T-helper 17 cell (primary cell): Measurements from ENCODE around the gene PNPLA3. TPM values are rescaled to one million over a fixed set of nuclear protein-coding genes. Genes with fewer than 3 reads are reported as not detected.
A peak's percentile ranks its signal among the peaks of the same experiment; 100 is the strongest.

Source experiments
- ATAC-seq: fragments of 150-1000 bp; cut with Tn5 transposase; 2 replicates; pipeline ENCODE4 v1.10.0; 2021; ENCODE audit warnings: mild to moderate bottlenecking, moderate library complexity
- DNase-seq, 3 donors: peaks; one replicate each; pipeline versions ENCODE4 v3.0.0 to v3.0.0-alpha.2; 2020 to 2021
- H3K9me3 ChIP-seq: one replicate; pipeline ENCODE4 v1.7.0; 2013; ENCODE audit warnings: low read length, mild to moderate bottlenecking; ENCODE audit not compliant: control insufficient read depth, poor library complexity, severe bottlenecking
- H3K27ac Mint-ChIP-seq: one replicate; pipeline ENCODE4 v1.8.0; 2022; ENCODE audit warnings: mild to moderate bottlenecking, moderate library complexity, mixed read lengths
- H3K27me3 Mint-ChIP-seq: one replicate; pipeline ENCODE4 v1.8.0; 2022; ENCODE audit warnings: mixed read lengths
- H3K36me3 Mint-ChIP-seq: one replicate; pipeline ENCODE4 v1.8.0; 2022; ENCODE audit warnings: low read depth, mixed read lengths
- H3K4me1 Mint-ChIP-seq: one replicate; pipeline ENCODE4 v1.8.0; 2022; ENCODE audit warnings: mild to moderate bottlenecking, mixed read lengths
- H3K4me3 Mint-ChIP-seq: one replicate; pipeline ENCODE4 v1.8.0; 2022; ENCODE audit warnings: mild to moderate bottlenecking, moderate library complexity, mixed read lengths
- total RNA-seq, 4 donors: library from RNA in 2 of 4; stranded (reverse) in 2 of 4; gene quantifications; one replicate each; pipeline ENCODE4 v1.2.3 and lab custom pipeline; 2022 to 2026

Gene PNPLA3
- not detected for total RNA-seq
- 0.12 to 0.23 reads per million in 2 donors for total RNA-seq (lab: John Stamatoyannopoulos, UW)

- peaks cover 5% of the 10 kb centered on the region for H3K4me1 Mint-ChIP-seq
- peak within 1 kb of the TSS; percentile 89 for H3K4me3 Mint-ChIP-seq
- peak; percentile 96 for ATAC-seq
- H3K27ac Mint-ChIP-seq = peak within 1 kb of the TSS; percentile 27
- H3K36me3 Mint-ChIP-seq = no peaks in the 10 kb centered on the region
- H3K27me3 Mint-ChIP-seq = peaks cover 34% of the 10 kb centered on the region
- no peaks in the 10 kb centered on the region for H3K9me3 ChIP-seq
- DNase-seq = peak; percentile 50 to 64 (median 55)
Observed at GRCh38 chr22:43923631-43924464, at the start of gene PNPLA3. Gene PNPLA3 (plus strand): TSS chr22:43923805. CDS start chr22:43923912, 107 bp downstream.

GRCh38 chr22:43876866-43877509, 46.6 kb upstream of the PNPLA3 start:
- H3K27ac Mint-ChIP-seq = no peak overlapping the region
- no peak for ATAC-seq
- no peaks in the 10 kb centered on the region for H3K9me3 ChIP-seq
- no peak overlapping the region for H3K4me3 Mint-ChIP-seq
- H3K27me3 Mint-ChIP-seq = peaks cover 75% of the 10 kb centered on the region
- H3K4me1 Mint-ChIP-seq = no peaks in the 10 kb centered on the region
- DNase-seq = no peak
- H3K36me3 Mint-ChIP-seq = peaks cover 2% of the 10 kb centered on the region

- Mint-ChIP-seq H3K36me3 (peaks cover 2% of the 10 kb centered on the region), H3K27me3 (peaks cover 78% of the 10 kb centered on the region), H3K4me1 (peaks cover 6% of the 10 kb centered on the region), H3K4me3 (no peak overlapping the region), H3K27ac (no peak overlapping the region)
- no peak for ATAC-seq
- DNase-seq = no peak
- no peaks in the 10 kb centered on the region for H3K9me3 ChIP-seq
Observed at GRCh38 chr22:43878079-43878795, 45.4 kb upstream of the PNPLA3 start.

DNA sequence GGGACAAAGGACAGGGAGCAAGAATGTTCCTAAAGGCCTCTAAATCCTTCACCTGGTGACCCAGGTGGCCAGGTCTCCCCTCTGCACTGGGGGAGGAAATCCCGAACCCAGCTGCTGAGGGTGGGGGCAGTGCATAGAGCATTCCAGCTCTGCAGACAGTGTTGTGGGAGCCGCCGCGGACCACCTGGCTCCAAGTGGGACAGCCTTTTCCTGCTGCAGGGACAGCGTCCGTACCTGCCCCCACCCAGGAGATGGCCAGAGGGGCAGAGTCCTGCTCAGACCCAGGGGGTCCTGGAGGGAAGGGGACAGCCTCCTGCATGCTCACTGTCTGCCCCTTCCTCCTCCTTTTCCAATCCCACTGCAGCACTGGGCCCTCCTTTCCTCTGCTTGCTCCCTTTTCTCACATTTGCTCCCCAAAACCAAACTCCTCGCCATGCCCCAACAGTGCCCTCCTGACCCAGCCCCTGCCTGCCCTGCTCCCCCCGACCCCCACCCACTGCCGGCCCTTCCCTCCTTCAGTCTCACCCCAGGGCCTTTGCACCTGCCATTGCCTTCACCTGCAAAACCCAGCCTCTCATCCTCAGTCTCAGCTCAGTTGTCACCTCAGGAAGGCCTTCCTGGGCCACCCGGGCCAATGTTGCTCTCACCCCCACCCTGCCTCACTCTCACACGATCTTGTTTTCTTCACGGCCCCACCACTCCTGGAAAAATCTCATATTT, 44.6 kb upstream of the PNPLA3 start:
- no peaks in the 10 kb centered on the region for H3K9me3 ChIP-seq
- ATAC-seq (no peak), DNase-seq (no peak)
- peaks cover 73% of the 10 kb centered on the region for H3K27me3 Mint-ChIP-seq
- peaks cover 2% of the 10 kb centered on the region for H3K36me3 Mint-ChIP-seq
- no peak overlapping the region for H3K4me3 Mint-ChIP-seq
- no peak overlapping the region for H3K27ac Mint-ChIP-seq
- peaks cover 6% of the 10 kb centered on the region for H3K4me1 Mint-ChIP-seq

GRCh38 chr22:43879901-43880540, 43.6 kb upstream of the PNPLA3 start:
- H3K4me3 Mint-ChIP-seq = no peak overlapping the region
- DNase-seq (no peak), ATAC-seq (no peak)
- H3K9me3 ChIP-seq = no peaks in the 10 kb centered on the region
- H3K27ac Mint-ChIP-seq = no peak overlapping the region
- H3K36me3 Mint-ChIP-seq = peaks cover 2% of the 10 kb centered on the region
- peaks cover 68% of the 10 kb centered on the region for H3K27me3 Mint-ChIP-seq
- peaks cover 10% of the 10 kb centered on the region for H3K4me1 Mint-ChIP-seq

- Mint-ChIP-seq H3K4me1 (peaks cover 10% of the 10 kb centered on the region), H3K4me3 (no peak overlapping the region), H3K27ac (no peak overlapping the region), H3K27me3 (peaks cover 65% of the 10 kb centered on the region), H3K36me3 (peaks cover 2% of the 10 kb centered on the region)
- ATAC-seq (no peak), DNase-seq (no peak)
- H3K9me3 ChIP-seq = no peaks in the 10 kb centered on the region
Observed at GRCh38 chr22:43880541-43880991, 43.0 kb upstream of the PNPLA3 start.

DNA sequence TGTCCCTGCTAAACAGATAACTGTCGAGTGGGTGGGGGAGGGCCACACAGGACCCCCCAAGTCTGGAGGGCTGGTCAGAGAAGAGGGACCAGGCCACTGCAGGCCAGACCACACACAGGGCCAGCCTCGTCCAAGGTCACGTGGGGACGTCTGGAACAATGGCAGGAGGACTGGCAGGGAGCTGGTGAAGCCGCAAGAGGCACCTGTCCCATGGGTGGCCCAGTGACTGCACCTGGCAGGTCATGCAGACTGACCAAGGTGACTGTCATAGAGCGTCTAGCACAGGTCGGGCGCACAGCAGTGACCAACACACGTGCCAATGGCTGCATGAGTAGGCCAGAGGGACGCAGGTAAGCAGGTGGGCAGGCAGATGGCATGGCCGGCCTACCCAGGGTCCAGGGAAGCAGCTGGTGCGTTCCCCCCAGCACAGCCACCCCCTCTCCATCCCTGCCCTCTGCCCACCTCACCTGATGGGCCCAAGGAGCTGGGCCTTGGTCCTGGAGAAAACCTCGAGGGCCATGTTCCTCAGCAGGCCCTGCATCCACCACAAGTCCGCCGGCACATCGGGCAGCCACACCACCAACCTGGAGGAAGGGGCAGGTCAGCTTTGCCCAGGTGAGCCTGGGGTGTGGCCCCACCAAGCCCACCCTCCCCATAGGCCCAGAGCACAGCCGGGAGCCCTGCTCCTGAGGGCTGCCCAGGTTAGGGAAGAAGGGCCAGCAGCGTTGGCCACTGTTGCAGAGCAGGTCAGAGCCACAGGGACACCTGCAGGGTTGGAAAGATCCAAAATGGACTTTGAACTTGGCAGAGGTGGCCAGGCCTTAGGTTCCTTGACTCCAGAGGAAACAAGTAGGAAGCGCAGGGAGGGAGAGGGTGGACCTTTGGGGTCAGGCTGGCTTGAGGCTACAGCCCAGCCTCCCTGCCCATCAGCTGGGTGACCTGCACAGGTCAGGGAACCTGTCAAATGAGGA, 42.2 kb upstream of the PNPLA3 start:
- Mint-ChIP-seq H3K27me3 (peaks cover 62% of the 10 kb centered on the region), H3K4me3 (no peak overlapping the region), H3K4me1 (peaks cover 10% of the 10 kb centered on the region), H3K27ac (no peak overlapping the region), H3K36me3 (peaks cover 2% of the 10 kb centered on the region)
- ATAC-seq (no peak), DNase-seq (no peak)
- no peaks in the 10 kb centered on the region for H3K9me3 ChIP-seq

DNA sequence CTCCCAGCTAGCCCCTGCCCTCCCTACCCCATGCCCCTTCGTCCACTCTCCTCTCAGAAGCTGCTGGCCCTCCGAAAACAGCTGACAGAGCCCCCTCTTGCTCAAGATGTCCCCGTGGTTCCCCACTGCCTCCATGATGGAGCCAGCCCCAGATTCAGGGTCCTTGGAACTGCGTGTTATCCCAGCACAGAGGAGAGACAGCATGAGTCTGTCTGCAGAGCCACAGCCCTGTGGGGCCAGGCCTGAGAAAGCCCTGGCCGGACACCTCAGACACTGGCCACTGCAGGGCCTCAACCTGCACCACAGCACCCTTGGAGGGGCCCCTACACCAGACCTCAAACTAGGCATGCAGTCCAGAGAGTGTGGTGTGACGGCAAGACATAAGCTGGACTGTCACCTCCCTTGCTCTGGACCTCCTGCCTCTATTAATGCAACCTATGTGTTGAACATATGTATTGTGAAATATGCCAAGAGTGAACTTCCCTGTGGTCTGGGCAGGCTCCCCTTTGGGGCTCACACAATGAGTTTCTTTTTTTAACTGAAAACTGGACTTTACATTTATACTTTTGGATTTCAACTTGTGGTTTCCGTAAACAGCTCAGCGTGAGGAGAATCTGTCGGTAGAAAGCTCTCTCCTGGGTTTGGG, 41.4 kb upstream of the PNPLA3 start:
- Mint-ChIP-seq H3K4me1 (peaks cover 10% of the 10 kb centered on the region), H3K27ac (no peak overlapping the region), H3K27me3 (peaks cover 64% of the 10 kb centered on the region), H3K4me3 (no peak overlapping the region), H3K36me3 (peaks cover 4% of the 10 kb centered on the region)
- ATAC-seq = no peak
- no peak for DNase-seq
- no peaks in the 10 kb centered on the region for H3K9me3 ChIP-seq

DNA sequence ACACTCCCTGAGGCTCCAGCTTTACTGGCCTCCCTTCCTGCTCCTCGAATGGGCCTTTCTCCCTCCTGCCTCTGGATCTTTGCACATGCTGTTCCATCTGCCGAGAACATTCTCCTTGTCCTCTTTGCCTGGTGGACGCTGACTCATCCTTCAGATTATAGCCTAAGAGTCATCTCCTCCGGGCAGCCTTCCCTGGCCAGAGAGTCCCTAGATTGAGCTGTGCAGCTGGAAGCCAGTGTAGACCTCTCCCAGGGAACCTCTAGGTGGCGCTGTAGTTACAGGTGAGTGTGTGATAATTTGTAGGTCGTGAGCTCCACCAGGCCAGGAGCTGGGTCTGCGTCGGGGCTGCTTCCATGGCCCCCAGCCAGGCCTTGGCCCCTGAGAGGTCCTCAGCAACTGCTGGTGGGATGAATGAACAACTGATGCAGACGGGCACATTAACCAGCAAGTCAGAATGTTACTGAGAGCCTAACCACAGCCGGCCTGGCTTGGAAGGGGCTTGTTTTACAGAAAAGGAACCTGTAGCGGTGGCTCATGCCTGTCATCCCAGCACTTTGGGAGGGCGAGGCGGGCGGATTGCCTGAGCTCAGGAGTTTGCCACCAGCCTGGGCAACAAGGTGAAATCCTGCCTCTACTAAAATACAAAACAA, 40.5 kb upstream of the PNPLA3 start:
- ATAC-seq (peak; percentile 66), DNase-seq (peak in 1 of 3 donors; percentile 38)
- H3K36me3 Mint-ChIP-seq = peaks cover 4% of the 10 kb centered on the region
- H3K27me3 Mint-ChIP-seq = peaks cover 64% of the 10 kb centered on the region
- H3K4me1 Mint-ChIP-seq = peaks cover 10% of the 10 kb centered on the region
- H3K4me3 Mint-ChIP-seq = peak overlapping the region; percentile 13
- no peaks in the 10 kb centered on the region for H3K9me3 ChIP-seq
- H3K27ac Mint-ChIP-seq = no peak overlapping the region

DNA sequence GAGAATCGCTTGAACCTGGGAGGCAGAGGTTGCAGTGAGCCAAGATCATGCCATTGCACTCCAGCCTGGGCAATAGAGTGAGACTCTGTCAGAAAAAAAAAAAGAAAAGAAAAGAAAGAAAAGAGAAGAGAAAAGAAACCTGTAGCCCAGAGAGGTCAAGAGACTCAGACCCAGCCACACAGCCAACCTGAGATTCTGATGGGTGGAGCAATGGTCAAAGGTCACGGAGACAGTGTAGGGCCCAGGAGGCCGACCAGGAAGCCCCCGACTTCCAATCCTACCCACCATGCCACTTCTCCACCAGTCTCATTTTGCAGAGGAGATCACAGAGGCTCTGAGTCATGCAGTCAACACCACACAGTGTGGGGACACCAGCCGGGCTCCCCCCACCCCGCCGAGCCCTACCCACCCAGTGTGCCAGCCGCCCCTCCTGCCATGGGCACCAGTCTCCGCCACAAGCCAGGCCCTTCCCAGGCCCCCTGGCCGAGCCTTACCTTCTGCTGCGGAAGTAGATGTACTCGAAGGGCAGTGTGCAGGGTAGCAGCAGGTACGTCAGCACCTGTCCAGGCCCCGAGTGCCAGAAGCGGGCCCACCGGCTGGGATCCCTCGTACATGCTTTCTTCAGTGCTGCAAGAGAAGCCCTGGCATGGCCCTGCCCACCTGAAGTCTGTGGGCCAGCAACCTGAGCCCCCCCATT, 39.7 kb upstream of the PNPLA3 start:
- Mint-ChIP-seq H3K27me3 (peaks cover 65% of the 10 kb centered on the region), H3K36me3 (peaks cover 4% of the 10 kb centered on the region), H3K4me1 (peaks cover 10% of the 10 kb centered on the region), H3K27ac (no peak overlapping the region), H3K4me3 (no peak overlapping the region)
- ATAC-seq = no peak
- no peaks in the 10 kb centered on the region for H3K9me3 ChIP-seq
- DNase-seq = no peak
